Parathyroid adenoma (tissue), 2 donors: ENCODE measurements around the gene HOTAIR.

Source experiments
- H2AFZ ChIP-seq: fragments of 300-600 bp; sonication (generic); one replicate; pipeline ENCODE4 v1.7.0; 2017; ENCODE audit warnings: antibody characterized with exemption, mild to moderate bottlenecking
- H3K27ac ChIP-seq: fragments of 300-600 bp; sonication (generic); one replicate; pipeline ENCODE4 v1.7.0; 2017
- H3K27me3 ChIP-seq: fragments of 300-600 bp; sonication (generic); one replicate; pipeline ENCODE4 v1.7.0; 2017; ENCODE audit warnings: low read length; ENCODE audit not compliant: control insufficient read depth, insufficient read depth
- H3K36me3 ChIP-seq: fragments of 300-600 bp; sonication (generic); one replicate; pipeline ENCODE4 v1.7.0; 2017; ENCODE audit warnings: low read length; ENCODE audit not compliant: control insufficient read depth, insufficient read depth
- H3K4me1 ChIP-seq: fragments of 300-600 bp; sonication (generic); one replicate; pipeline ENCODE4 v1.7.0; 2017; ENCODE audit warnings: control low read depth
- H3K4me2 ChIP-seq: fragments of 300-600 bp; sonication (generic); one replicate; pipeline ENCODE4 v1.7.0; 2017; ENCODE audit warnings: low read length
- H3K4me3 ChIP-seq: fragments of 300-600 bp; sonication (generic); one replicate; pipeline ENCODE4 v1.7.0; 2017; ENCODE audit warnings: low read depth, low read length
- H3K79me2 ChIP-seq: fragments of 300-600 bp; sonication (generic); one replicate; pipeline ENCODE4 v1.7.0; 2017; ENCODE audit warnings: control low read depth
- H3K9ac ChIP-seq: fragments of 300-600 bp; sonication (generic); one replicate; pipeline ENCODE4 v1.7.0; 2017; ENCODE audit warnings: mild to moderate bottlenecking
- H3K9me3 ChIP-seq: fragments of 300-600 bp; sonication (generic); one replicate; pipeline ENCODE4 v1.7.0; 2017; ENCODE audit warnings: low read length; ENCODE audit not compliant: control insufficient read depth
- TF ChIP-seq, protein P1 (sequence below): fragments of 300-600 bp; sonication (generic); IDR thresholded peaks from one replicate; pipeline ENCODE4 v1.7.0; 2017; ENCODE audit warnings: antibody characterized with exemption, mild to moderate bottlenecking
- donor health status: primary hyperparathyroidism.

The HOTAIR gene

GRCh38 chr12:53983950-53984572 is 9.3 kb upstream of the HOTAIR start:
- no peaks in the 10 kb centered on the region for H3K9me3 ChIP-seq
- H3K36me3 ChIP-seq = no peaks in the 10 kb centered on the region
- no peaks in the 10 kb centered on the region for H3K4me1 ChIP-seq
- no peak overlapping the region for H3K27ac ChIP-seq
- H3K27me3 ChIP-seq = peaks cover 37% of the 10 kb centered on the region
- H3K79me2 ChIP-seq = no peaks in the 10 kb centered on the region
- TF ChIP-seq, protein P1, sequence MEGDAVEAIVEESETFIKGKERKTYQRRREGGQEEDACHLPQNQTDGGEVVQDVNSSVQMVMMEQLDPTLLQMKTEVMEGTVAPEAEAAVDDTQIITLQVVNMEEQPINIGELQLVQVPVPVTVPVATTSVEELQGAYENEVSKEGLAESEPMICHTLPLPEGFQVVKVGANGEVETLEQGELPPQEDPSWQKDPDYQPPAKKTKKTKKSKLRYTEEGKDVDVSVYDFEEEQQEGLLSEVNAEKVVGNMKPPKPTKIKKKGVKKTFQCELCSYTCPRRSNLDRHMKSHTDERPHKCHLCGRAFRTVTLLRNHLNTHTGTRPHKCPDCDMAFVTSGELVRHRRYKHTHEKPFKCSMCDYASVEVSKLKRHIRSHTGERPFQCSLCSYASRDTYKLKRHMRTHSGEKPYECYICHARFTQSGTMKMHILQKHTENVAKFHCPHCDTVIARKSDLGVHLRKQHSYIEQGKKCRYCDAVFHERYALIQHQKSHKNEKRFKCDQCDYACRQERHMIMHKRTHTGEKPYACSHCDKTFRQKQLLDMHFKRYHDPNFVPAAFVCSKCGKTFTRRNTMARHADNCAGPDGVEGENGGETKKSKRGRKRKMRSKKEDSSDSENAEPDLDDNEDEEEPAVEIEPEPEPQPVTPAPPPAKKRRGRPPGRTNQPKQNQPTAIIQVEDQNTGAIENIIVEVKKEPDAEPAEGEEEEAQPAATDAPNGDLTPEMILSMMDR = no peak
- no peak overlapping the region for H3K4me3 ChIP-seq
- no peak overlapping the region for H3K4me2 ChIP-seq
- no peak overlapping the region for H3K9ac ChIP-seq
- H2AFZ ChIP-seq = no peak overlapping the region

DNA sequence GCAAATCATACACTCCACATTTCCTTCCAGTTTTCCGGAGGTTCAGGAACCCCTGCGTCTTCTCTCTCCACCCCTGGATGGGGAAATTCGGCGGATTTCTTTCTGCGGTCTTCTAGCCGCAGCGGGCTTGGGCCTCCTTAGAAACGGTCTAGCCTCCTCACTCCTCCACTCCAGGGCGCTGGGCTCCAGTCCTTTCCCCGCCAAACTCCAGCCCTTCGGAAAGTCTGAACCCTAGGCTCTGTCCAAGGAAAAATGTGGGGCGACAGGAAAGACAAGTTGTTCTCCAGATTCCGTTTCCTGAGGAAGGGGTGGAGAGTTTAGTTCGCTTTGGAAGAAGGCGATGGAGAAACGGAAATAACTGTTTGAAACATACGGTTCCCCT is 8.8 kb upstream of the HOTAIR start:
- TF ChIP-seq, protein P1 = no peak
- Histone ChIP-seq H3K9me3 (no peaks in the 10 kb centered on the region), H3K79me2 (no peaks in the 10 kb centered on the region), H3K36me3 (no peaks in the 10 kb centered on the region), H3K4me1 (no peaks in the 10 kb centered on the region), H3K27ac (no peak overlapping the region), H2AFZ (no peak overlapping the region), H3K4me3 (no peak overlapping the region), H3K9ac (no peak overlapping the region), H3K27me3 (peaks cover 37% of the 10 kb centered on the region), H3K4me2 (no peak overlapping the region)

DNA sequence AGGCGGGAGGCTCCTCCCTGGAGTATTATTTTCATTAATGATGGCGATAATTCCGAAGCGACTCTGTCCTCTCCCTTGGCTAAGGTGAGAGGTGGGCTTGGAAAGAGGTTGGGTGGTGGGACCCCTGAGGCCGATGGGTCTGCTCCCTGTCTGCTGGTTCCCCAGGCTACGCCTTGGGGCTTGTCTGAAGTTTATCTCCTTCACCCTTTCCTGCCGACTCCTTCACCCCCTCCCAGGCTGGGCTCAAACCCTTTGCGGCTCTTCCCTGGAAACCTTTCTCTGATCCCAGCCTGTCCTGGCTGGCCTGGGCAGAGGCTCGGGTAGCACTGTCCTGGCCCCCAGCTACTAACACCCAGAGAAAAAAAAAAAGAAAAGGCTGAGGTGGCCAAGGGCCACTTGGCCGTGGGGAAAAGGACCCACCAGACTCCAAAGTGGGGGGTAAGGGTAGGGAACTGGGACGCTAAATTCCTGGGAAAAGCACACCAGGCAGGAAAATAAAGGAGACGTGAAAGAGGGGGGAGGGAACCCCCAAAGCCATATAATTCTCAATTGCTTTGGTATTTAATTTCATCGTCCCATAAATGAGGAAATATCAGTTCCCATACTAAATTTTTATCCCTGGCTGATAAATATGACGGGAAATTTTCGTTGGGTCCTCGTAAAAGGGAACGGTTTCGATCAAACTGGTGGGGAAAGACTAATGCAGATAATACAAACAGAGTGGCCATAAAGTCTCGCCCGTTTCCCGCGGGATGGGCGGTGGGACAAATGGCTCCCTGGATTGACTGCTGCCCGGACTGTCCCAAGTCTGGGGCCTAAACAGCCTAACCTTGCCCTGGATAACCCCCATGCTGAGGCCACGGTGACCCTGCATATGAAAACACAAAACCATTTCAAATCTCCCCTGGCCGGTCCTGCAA is 8.2 kb upstream of the HOTAIR start:
- Histone ChIP-seq H3K4me3 (no peak overlapping the region), H3K9ac (no peak overlapping the region), H3K36me3 (no peaks in the 10 kb centered on the region), H3K4me2 (no peak overlapping the region), H3K27ac (no peak overlapping the region), H3K4me1 (no peaks in the 10 kb centered on the region), H2AFZ (no peak overlapping the region), H3K79me2 (no peaks in the 10 kb centered on the region), H3K9me3 (no peaks in the 10 kb centered on the region), H3K27me3 (peaks cover 37% of the 10 kb centered on the region)
- TF ChIP-seq, protein P1 = no peak

- Histone ChIP-seq H3K4me3 (no peak overlapping the region), H2AFZ (no peak overlapping the region), H3K27ac (no peak overlapping the region), H3K4me1 (no peaks in the 10 kb centered on the region), H3K27me3 (peaks cover 37% of the 10 kb centered on the region), H3K36me3 (no peaks in the 10 kb centered on the region), H3K79me2 (no peaks in the 10 kb centered on the region), H3K9me3 (no peaks in the 10 kb centered on the region), H3K4me2 (no peak overlapping the region), H3K9ac (no peak overlapping the region)
- TF ChIP-seq, protein P1 = no peak
These were observed 7.1 kb upstream of the HOTAIR start for GRCh38 chr12:53981634-53982565.
